Neural cell (in vitro differentiated cells): ENCODE measurements around the gene IQGAP2.

Experiments
- CTCF ChIP-seq: fragments of 450-650 bp; IDR thresholded peaks from 2 replicates; pipeline ENCODE4 v1.5.1; 2014; ENCODE audit warnings: antibody characterized with exemption, mild to moderate bottlenecking, moderate library complexity; ENCODE audit not compliant: poor library complexity, severe bottlenecking
- EZH2 ChIP-seq: fragments of 200-600, 300-800 bp; shearing (Covaris generic), sonication (generic); IDR thresholded peaks from 2 replicates; pipeline ENCODE4 v1.6.1; 2014; ENCODE audit warnings: antibody characterized with exemption, low read length, borderline replicate concordance, mild to moderate bottlenecking; ENCODE audit not compliant: insufficient read depth, poor library complexity, severe bottlenecking
- POLR2AphosphoS5 ChIP-seq: IDR thresholded peaks from 2 replicates; pipeline ENCODE4 v1.6.1; 2012
- REST ChIP-seq: IDR thresholded peaks from 2 replicates; pipeline ENCODE4 v1.6.1; 2012; ENCODE audit warnings: borderline replicate concordance

DNA sequence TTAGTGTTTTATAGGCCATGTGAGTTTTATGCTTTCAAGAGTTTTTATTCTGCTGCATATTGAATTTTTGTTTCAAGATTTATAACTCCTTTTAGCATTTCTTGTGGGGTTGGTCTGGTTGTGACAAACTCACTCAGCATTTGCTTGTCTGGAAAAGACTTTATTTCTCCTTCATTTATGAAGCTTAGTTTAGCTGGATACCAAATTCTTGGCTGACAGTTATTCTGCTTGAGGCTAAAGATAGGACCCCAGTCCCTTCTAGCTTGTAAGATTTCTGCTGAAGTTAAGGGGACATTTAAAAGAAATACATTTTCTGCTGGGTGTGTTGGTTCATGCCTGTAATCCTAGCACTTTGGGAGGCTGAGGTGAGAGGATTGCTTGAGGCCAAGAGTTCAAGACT, 36.8 kb downstream of the IQGAP2 start:
- no peak for TF ChIP-seq REST
- TF ChIP-seq CTCF: no peak
- no peak for TF ChIP-seq POLR2AphosphoS5
- TF ChIP-seq EZH2: no peak
